ENCODE measurements around the gene C19orf38. TPM values are rescaled to one million over a fixed set of nuclear protein-coding genes. Genes with fewer than 3 reads are reported as not detected.
"Not testable (repeated sequence)": the region's sequence is repeated elsewhere in the genome, so short reads cannot be mapped to it uniquely, and the experiment has no call there.

The C19orf38 gene
- total RNA-seq, 1 experiment from 2014 or later, result 0.36 TPM

- DNase-seq (ENCODE audit: low read depth), result no peak
Measured at GRCh38 chr19:10820173-10820572, 28.0 kb upstream of the C19orf38 start.

- DNase-seq (ENCODE audit: low read depth), result no peak
Measured at GRCh38 chr19:10823690-10824089, 24.5 kb upstream of the C19orf38 start.

GRCh38 chr19:10826231-10826630 lies 22.0 kb upstream of the C19orf38 start:
- DNase-seq (ENCODE audit: low read depth), result no peak

GRCh38 chr19:10826846-10827245 lies 21.4 kb upstream of the C19orf38 start:
- no peak for DNase-seq (ENCODE audit: low read depth)

- DNase-seq (ENCODE audit: low read depth), result no peak
Measured at GRCh38 chr19:10828981-10829821, 19.0 kb upstream of the C19orf38 start.

- no peak for DNase-seq (ENCODE audit: low read depth)
Measured at GRCh38 chr19:10829967-10830366, 18.2 kb upstream of the C19orf38 start.

GRCh38 chr19:10830370-10830769 lies 17.8 kb upstream of the C19orf38 start:
- DNase-seq (ENCODE audit: low read depth), result no peak

GRCh38 chr19:10830931-10831779 lies 17.1 kb upstream of the C19orf38 start:
- no peak for DNase-seq (ENCODE audit: low read depth)

- DNase-seq (ENCODE audit: low read depth), result no peak
Measured at GRCh38 chr19:10831987-10832938, 16.0 kb upstream of the C19orf38 start.

- no peak for DNase-seq (ENCODE audit: low read depth)
Measured at GRCh38 chr19:10832939-10833296, 15.3 kb upstream of the C19orf38 start.

- no peak for DNase-seq (ENCODE audit: low read depth)
Measured at GRCh38 chr19:10835089-10835753, 13.0 kb upstream of the C19orf38 start.

GRCh38 chr19:10835754-10836478 lies 12.3 kb upstream of the C19orf38 start, which contains the start of gene TMED1:
TSS of gene TMED1 (minus strand) at chr19:10836212. CDS start at chr19:10836191, 21 bp downstream.
- DNase-seq (ENCODE audit: low read depth), result peak; percentile 100

GRCh38 chr19:10836479-10837330 lies 11.5 kb upstream of the C19orf38 start:
- peak; percentile 88 for DNase-seq (ENCODE audit: low read depth)

- DNase-seq (ENCODE audit: low read depth), result not testable (repeated sequence)
Measured at GRCh38 chr19:10837649-10838048, 10.6 kb upstream of the C19orf38 start.

- no peak for DNase-seq (ENCODE audit: low read depth)
Measured at GRCh38 chr19:10838377-10838776, 9.8 kb upstream of the C19orf38 start.

- DNase-seq (ENCODE audit: low read depth), result no peak
Measured at GRCh38 chr19:10839114-10840050, 8.8 kb upstream of the C19orf38 start.

- no peak for DNase-seq (ENCODE audit: low read depth)
Measured at GRCh38 chr19:10842788-10843187, 5.4 kb upstream of the C19orf38 start.

- no peak for DNase-seq (ENCODE audit: low read depth)
Measured at GRCh38 chr19:10846500-10847202, 1.6 kb upstream of the C19orf38 start.
